WTC11 (cell line): ENCODE data around the gene APOBEC3H.

Experiments
- NR3C1 ChIP-seq: sonication (generic); formaldehyde crosslinking; conservative IDR thresholded peaks from 2 replicates; pipeline ENCODE4 v1.8.1; 2023; ENCODE audit warnings: low read depth, mild to moderate bottlenecking, missing genetic modification reagents
- ZBTB21 ChIP-seq: sonication (generic); formaldehyde crosslinking; IDR thresholded peaks from 2 replicates; pipeline ENCODE4 v1.8.1; 2023; ENCODE audit warnings: mild to moderate bottlenecking, missing genetic modification reagents, borderline replicate concordance
- ZNF423 ChIP-seq: fragments of 250-450 bp; sonication (Bioruptor Pico); IDR thresholded peaks from 2 replicates; pipeline ENCODE4 v2.1.2; 2022; ENCODE audit warnings: mild to moderate bottlenecking, moderate library complexity
- TF ChIP-seq, protein P1 (sequence below): sonication (generic); formaldehyde crosslinking; IDR thresholded peaks from 2 replicates; pipeline ENCODE4 v1.8.1; 2023; ENCODE audit warnings: mild to moderate bottlenecking, moderate library complexity, missing genetic modification reagents
- TF ChIP-seq, protein P2 (sequence below): fragments of 200-600 bp; IDR thresholded peaks from 2 replicates; pipeline ENCODE4 v1.8.0; 2022; ENCODE audit warnings: antibody characterized with exemption
- TF ChIP-seq, protein P3 (sequence below): sonication (generic); formaldehyde crosslinking; IDR thresholded peaks from 2 replicates; pipeline ENCODE4 v1.8.0; 2022; ENCODE audit warnings: mild to moderate bottlenecking, missing genetic modification reagents
- TF ChIP-seq, protein P4 (sequence below): fragments of 250-450 bp; sonication (Bioruptor Pico); IDR thresholded peaks from 2 replicates; pipeline ENCODE4 v2.1.2; 2022; ENCODE audit warnings: mild to moderate bottlenecking, moderate library complexity
- TF ChIP-seq, protein P5 (sequence below): sonication (generic); formaldehyde crosslinking; IDR thresholded peaks from 2 replicates; pipeline ENCODE4 v1.8.0; 2022; ENCODE audit warnings: missing genetic modification reagents

DNA sequence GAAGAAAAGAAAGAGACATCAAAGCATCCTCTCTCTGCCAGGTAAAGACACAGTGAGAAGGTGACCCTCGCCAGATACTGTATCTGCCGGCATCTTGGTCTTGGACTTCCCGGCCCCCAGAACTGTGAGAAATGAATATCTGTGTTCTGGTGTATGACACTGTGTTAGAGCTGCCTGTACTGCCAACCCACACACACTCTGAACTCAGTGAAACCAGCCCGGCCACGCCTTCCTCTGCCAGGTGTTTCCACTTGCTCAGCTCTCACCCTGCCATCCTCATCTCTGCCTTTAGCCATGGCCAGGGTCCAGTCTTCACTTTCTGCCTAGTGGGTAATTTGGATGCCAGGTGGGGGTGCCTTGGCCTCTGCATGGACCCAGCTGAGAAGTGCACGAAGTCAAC, 31.5 kb downstream of the APOBEC3H start:
- TF ChIP-seq, protein P1, sequence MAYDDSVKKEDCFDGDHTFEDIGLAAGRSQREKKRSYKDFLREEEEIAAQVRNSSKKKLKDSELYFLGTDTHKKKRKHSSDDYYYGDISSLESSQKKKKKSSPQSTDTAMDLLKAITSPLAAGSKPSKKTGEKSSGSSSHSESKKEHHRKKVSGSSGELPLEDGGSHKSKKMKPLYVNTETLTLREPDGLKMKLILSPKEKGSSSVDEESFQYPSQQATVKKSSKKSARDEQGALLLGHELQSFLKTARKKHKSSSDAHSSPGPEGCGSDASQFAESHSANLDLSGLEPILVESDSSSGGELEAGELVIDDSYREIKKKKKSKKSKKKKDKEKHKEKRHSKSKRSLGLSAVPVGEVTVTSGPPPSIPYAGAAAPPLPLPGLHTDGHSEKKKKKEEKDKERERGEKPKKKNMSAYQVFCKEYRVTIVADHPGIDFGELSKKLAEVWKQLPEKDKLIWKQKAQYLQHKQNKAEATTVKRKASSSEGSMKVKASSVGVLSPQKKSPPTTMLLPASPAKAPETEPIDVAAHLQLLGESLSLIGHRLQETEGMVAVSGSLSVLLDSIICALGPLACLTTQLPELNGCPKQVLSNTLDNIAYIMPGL (CRISPR knock-in tag): no peak
- TF ChIP-seq, protein P2, sequence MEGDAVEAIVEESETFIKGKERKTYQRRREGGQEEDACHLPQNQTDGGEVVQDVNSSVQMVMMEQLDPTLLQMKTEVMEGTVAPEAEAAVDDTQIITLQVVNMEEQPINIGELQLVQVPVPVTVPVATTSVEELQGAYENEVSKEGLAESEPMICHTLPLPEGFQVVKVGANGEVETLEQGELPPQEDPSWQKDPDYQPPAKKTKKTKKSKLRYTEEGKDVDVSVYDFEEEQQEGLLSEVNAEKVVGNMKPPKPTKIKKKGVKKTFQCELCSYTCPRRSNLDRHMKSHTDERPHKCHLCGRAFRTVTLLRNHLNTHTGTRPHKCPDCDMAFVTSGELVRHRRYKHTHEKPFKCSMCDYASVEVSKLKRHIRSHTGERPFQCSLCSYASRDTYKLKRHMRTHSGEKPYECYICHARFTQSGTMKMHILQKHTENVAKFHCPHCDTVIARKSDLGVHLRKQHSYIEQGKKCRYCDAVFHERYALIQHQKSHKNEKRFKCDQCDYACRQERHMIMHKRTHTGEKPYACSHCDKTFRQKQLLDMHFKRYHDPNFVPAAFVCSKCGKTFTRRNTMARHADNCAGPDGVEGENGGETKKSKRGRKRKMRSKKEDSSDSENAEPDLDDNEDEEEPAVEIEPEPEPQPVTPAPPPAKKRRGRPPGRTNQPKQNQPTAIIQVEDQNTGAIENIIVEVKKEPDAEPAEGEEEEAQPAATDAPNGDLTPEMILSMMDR: no peak
- TF ChIP-seq, protein P3, sequence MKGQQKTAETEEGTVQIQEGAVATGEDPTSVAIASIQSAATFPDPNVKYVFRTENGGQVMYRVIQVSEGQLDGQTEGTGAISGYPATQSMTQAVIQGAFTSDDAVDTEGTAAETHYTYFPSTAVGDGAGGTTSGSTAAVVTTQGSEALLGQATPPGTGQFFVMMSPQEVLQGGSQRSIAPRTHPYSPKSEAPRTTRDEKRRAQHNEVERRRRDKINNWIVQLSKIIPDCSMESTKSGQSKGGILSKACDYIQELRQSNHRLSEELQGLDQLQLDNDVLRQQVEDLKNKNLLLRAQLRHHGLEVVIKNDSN: no peak
- TF ChIP-seq, protein P4, sequence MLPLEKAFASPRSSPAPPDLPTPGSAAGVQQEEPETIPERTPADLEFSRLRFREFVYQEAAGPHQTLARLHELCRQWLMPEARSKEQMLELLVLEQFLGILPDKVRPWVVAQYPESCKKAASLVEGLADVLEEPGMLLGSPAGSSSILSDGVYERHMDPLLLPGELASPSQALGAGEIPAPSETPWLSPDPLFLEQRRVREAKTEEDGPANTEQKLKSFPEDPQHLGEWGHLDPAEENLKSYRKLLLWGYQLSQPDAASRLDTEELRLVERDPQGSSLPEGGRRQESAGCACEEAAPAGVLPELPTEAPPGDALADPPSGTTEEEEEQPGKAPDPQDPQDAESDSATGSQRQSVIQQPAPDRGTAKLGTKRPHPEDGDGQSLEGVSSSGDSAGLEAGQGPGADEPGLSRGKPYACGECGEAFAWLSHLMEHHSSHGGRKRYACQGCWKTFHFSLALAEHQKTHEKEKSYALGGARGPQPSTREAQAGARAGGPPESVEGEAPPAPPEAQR (CRISPR knock-in tag): no peak
- TF ChIP-seq NR3C1: no peak
- no peak for TF ChIP-seq ZBTB21
- no peak for TF ChIP-seq ZNF423 (CRISPR knock-in tag)
- TF ChIP-seq, protein P5, sequence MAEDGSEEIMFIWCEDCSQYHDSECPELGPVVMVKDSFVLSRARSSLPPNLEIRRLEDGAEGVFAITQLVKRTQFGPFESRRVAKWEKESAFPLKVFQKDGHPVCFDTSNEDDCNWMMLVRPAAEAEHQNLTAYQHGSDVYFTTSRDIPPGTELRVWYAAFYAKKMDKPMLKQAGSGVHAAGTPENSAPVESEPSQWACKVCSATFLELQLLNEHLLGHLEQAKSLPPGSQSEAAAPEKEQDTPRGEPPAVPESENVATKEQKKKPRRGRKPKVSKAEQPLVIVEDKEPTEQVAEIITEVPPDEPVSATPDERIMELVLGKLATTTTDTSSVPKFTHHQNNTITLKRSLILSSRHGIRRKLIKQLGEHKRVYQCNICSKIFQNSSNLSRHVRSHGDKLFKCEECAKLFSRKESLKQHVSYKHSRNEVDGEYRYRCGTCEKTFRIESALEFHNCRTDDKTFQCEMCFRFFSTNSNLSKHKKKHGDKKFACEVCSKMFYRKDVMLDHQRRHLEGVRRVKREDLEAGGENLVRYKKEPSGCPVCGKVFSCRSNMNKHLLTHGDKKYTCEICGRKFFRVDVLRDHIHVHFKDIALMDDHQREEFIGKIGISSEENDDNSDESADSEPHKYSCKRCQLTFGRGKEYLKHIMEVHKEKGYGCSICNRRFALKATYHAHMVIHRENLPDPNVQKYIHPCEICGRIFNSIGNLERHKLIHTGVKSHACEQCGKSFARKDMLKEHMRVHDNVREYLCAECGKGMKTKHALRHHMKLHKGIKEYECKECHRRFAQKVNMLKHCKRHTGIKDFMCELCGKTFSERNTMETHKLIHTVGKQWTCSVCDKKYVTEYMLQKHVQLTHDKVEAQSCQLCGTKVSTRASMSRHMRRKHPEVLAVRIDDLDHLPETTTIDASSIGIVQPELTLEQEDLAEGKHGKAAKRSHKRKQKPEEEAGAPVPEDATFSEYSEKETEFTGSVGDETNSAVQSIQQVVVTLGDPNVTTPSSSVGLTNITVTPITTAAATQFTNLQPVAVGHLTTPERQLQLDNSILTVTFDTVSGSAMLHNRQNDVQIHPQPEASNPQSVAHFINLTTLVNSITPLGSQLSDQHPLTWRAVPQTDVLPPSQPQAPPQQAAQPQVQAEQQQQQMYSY (CRISPR knock-in tag): no peak
